Mammary epithelial cell (primary cell): ENCODE measurements around the gene ADCY9.

Experiments
- EZH2 ChIP-seq: IDR thresholded peaks from 2 replicates; pipeline ENCODE4 v1.6.1; 2012; ENCODE audit warnings: low read length, inconsistent platforms, borderline replicate concordance
- TF ChIP-seq, protein P1 (sequence below), 2 donors: IDR thresholded peaks in 1 of 2; conservative IDR thresholded peaks in 1 of 2; 2 replicates each; pipeline ENCODE4 v1.5.1; 2011 to 2012; ENCODE audit warnings: inconsistent platforms in 2 of 2, low read length in 2 of 2, mild to moderate bottlenecking in 2 of 2, control low read depth in 1 of 2, low read depth in 1 of 2; ENCODE audit not compliant: insufficient read depth in 1 of 2; ENCODE audit errors: extremely low read depth in 1 of 2

DNA sequence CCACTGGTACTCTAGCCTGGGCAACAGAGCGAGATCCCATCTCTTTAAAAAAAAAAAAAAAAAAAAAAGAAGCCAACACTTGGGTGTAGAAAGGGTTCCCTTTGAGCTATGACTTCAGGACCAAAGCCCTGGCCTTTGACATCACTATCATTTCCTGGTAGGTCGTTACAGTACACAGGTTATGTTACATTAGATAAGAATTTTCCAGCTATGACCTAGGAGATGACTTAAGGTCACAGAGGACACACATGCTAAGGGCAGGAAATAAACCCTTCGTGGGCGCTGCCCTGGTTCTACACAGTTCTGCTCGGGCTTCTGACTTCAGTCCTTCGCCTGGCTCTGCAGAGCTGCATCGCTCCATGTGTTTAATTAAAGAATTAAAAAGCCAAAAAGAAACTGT lies 112.0 kb downstream of the ADCY9 start:
- no peak for TF ChIP-seq EZH2
- TF ChIP-seq, protein P1, sequence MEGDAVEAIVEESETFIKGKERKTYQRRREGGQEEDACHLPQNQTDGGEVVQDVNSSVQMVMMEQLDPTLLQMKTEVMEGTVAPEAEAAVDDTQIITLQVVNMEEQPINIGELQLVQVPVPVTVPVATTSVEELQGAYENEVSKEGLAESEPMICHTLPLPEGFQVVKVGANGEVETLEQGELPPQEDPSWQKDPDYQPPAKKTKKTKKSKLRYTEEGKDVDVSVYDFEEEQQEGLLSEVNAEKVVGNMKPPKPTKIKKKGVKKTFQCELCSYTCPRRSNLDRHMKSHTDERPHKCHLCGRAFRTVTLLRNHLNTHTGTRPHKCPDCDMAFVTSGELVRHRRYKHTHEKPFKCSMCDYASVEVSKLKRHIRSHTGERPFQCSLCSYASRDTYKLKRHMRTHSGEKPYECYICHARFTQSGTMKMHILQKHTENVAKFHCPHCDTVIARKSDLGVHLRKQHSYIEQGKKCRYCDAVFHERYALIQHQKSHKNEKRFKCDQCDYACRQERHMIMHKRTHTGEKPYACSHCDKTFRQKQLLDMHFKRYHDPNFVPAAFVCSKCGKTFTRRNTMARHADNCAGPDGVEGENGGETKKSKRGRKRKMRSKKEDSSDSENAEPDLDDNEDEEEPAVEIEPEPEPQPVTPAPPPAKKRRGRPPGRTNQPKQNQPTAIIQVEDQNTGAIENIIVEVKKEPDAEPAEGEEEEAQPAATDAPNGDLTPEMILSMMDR (conservative IDR thresholded peaks at IDR 0.05 in 1 of 2, IDR thresholded peaks at IDR 0.05 in 1 of 2; ENCODE audit: extremely low read depth in 1 of 2, insufficient read depth in 1 of 2, low read depth in 1 of 2, low read length in 2 of 2): no peak
